Prostate gland (tissue), 2 donors: ENCODE results near the gene ZDHHC17.

Experiments used
- POLR2A ChIP-seq: fragments of 450-650 bp; IDR thresholded peaks from one replicate; pipeline ENCODE4 v1.6.1; 2016; ENCODE audit warnings: antibody characterized with exemption, mild to moderate bottlenecking
- POLR2AphosphoS5 ChIP-seq: sonication (generic); formaldehyde crosslinking; IDR thresholded peaks from one replicate; pipeline ENCODE4 v1.6.1; 2017; ENCODE audit warnings: antibody characterized with exemption
- TF ChIP-seq, protein P1 (sequence below), 4 experiments: fragments of 200-600 bp in 2 of 4; fragments of 450-650 bp in 2 of 4; sonication (generic) in 2 of 4; IDR thresholded peaks; 1 replicate in 3 of 4; 2 replicates in 1 of 4; pipeline ENCODE4 v1.5.1; 2016 to 2019; ENCODE audit warnings: antibody characterized with exemption in 4 of 4, mild to moderate bottlenecking in 2 of 4, moderate library complexity in 2 of 4

DNA sequence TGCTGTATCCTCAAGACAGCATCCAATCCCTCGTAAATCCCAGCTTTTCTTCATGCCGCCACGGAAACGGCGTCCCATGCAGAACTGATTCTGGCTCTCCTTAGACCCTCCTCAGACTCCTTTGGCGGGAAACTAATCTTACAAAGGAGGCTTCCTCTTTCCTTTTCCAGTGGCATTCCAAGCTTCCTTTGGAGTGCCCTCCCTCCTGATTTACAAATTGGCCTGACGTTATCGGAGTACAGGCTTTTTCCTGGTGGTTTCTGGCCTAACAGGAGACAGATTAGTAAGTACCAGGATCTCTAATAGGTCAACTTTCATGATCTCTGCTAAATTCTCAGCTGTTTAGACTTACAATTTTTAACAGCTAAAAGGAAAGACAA lies 1.3 kb upstream of the ZDHHC17 start:
- TF ChIP-seq, protein P1, sequence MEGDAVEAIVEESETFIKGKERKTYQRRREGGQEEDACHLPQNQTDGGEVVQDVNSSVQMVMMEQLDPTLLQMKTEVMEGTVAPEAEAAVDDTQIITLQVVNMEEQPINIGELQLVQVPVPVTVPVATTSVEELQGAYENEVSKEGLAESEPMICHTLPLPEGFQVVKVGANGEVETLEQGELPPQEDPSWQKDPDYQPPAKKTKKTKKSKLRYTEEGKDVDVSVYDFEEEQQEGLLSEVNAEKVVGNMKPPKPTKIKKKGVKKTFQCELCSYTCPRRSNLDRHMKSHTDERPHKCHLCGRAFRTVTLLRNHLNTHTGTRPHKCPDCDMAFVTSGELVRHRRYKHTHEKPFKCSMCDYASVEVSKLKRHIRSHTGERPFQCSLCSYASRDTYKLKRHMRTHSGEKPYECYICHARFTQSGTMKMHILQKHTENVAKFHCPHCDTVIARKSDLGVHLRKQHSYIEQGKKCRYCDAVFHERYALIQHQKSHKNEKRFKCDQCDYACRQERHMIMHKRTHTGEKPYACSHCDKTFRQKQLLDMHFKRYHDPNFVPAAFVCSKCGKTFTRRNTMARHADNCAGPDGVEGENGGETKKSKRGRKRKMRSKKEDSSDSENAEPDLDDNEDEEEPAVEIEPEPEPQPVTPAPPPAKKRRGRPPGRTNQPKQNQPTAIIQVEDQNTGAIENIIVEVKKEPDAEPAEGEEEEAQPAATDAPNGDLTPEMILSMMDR (IDR thresholded peaks at IDR 0.05), result no peak
- TF ChIP-seq POLR2A (no peak), POLR2AphosphoS5 (no peak)
